GM10847 (cell line): ENCODE data around the gene CREB3L2.

Experiments
- POLR2A ChIP-seq: IDR thresholded peaks from 2 replicates; pipeline ENCODE4 v1.6.1; 2011; ENCODE audit not compliant: insufficient read length; ENCODE audit errors: extremely low read depth

CREB3L2 gene

GRCh38 chr7:137875746-137876145 lies 126.1 kb downstream of the CREB3L2 start:
- no peak for TF ChIP-seq POLR2A

- no peak for TF ChIP-seq POLR2A
Measured at GRCh38 chr7:137873979-137874777, 127.7 kb downstream of the CREB3L2 start.

- TF ChIP-seq POLR2A: no peak
Measured at GRCh38 chr7:137873524-137873923, 128.4 kb downstream of the CREB3L2 start.

- no peak for TF ChIP-seq POLR2A
Measured at GRCh38 chr7:137871170-137871915, 130.5 kb downstream of the CREB3L2 start.

- TF ChIP-seq POLR2A: no peak
Measured at GRCh38 chr7:137870684-137871083, 131.2 kb downstream of the CREB3L2 start.

- no peak for TF ChIP-seq POLR2A
Measured at GRCh38 chr7:137870078-137870477, 131.8 kb downstream of the CREB3L2 start.

GRCh38 chr7:137869260-137869659 lies 132.6 kb downstream of the CREB3L2 start:
- no peak for TF ChIP-seq POLR2A

GRCh38 chr7:137867289-137867688 lies 134.6 kb downstream of the CREB3L2 start:
- TF ChIP-seq POLR2A: no peak

GRCh38 chr7:137865764-137866163 lies 136.1 kb downstream of the CREB3L2 start:
- no peak for TF ChIP-seq POLR2A

GRCh38 chr7:137862964-137863363 lies 138.9 kb downstream of the CREB3L2 start:
- TF ChIP-seq POLR2A: no peak

GRCh38 chr7:137862358-137862757 lies 139.5 kb downstream of the CREB3L2 start:
- no peak for TF ChIP-seq POLR2A

- no peak for TF ChIP-seq POLR2A
Measured at GRCh38 chr7:137860542-137860941, 141.3 kb downstream of the CREB3L2 start.

- no peak for TF ChIP-seq POLR2A
Measured at GRCh38 chr7:137853053-137853452, 148.8 kb downstream of the CREB3L2 start.

- no peak for TF ChIP-seq POLR2A
Measured at GRCh38 chr7:137852108-137852507, 149.8 kb downstream of the CREB3L2 start.

GRCh38 chr7:137850972-137851945 lies 150.6 kb downstream of the CREB3L2 start:
- TF ChIP-seq POLR2A: no peak
